Adrenal gland (tissue), 5 donors: ENCODE data around the gene CNFN.
A peak's percentile ranks its signal among the peaks of the same experiment; 100 is the strongest.

Experiments
- POLR2A ChIP-seq, 2 donors: fragments of 450-650 bp; IDR thresholded peaks; one replicate each; pipeline ENCODE4 v1.6.1; 2017; ENCODE audit warnings: antibody characterized with exemption in 2 of 2, mild to moderate bottlenecking in 2 of 2, moderate library complexity in 1 of 2
- TF ChIP-seq, protein P1 (sequence below), 6 experiments: fragments of 450-650 bp in 4 of 6; fragments of 200-600 bp in 2 of 6; sonication (generic) in 1 of 6; IDR thresholded peaks; 1 replicate in 5 of 6; 2 replicates in 1 of 6; pipeline versions ENCODE4 v1.5.1 to v1.8.0; 2016 to 2021; ENCODE audit warnings: antibody characterized with exemption in 6 of 6, mild to moderate bottlenecking in 2 of 6, moderate library complexity in 1 of 6
- donor health status: DM: no; HTN: no; CAD: no.

DNA sequence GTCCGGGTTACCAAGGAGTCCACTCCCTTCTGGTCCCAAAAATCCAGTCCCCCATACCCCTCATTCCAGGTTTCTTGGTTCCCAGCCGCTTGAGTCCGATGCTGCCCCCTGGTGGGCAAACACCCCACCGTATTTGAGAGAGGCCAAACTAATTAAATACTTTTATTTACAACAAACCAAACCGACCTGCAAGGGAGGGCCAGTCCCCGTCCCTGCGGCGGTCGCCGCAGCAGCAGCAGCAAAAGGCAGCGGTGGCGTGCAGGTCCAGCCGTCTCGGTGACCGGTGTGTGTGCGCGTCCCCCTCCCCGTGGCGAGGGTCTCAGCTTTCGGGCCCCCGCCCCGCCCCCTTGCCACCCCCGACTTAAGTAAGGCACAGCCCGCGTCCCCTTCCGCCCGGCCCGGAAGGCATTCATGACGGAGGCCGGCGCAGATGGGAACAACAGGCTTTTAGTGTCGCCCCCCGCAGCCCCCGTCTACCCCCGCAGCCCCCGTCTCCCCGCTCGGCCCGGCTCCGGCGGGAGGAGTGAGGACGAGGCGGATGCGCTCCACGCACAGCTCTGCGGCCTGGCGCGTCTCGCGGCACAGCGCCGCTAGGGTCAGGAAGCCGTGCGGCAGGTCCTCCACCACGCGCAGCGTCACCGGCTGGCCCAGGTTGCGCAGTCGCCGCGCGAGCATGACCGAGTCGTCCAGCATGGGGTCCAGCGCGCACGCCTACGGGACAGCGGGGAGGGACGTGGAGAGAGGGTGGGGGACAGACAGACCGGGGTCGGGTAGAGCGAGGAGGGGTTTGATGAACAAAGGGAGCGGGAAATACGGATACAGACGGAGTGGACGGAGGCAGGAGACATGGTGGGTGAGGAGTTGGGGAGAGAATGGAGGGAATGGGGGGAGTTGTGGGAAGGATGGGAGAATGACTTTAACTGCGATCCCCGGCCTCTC, 11.5 kb upstream of the CNFN start:
- TF ChIP-seq, protein P1, sequence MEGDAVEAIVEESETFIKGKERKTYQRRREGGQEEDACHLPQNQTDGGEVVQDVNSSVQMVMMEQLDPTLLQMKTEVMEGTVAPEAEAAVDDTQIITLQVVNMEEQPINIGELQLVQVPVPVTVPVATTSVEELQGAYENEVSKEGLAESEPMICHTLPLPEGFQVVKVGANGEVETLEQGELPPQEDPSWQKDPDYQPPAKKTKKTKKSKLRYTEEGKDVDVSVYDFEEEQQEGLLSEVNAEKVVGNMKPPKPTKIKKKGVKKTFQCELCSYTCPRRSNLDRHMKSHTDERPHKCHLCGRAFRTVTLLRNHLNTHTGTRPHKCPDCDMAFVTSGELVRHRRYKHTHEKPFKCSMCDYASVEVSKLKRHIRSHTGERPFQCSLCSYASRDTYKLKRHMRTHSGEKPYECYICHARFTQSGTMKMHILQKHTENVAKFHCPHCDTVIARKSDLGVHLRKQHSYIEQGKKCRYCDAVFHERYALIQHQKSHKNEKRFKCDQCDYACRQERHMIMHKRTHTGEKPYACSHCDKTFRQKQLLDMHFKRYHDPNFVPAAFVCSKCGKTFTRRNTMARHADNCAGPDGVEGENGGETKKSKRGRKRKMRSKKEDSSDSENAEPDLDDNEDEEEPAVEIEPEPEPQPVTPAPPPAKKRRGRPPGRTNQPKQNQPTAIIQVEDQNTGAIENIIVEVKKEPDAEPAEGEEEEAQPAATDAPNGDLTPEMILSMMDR (IDR thresholded peaks at IDR 0.05): peak; percentile 70 to 84 (median 76)
- TF ChIP-seq POLR2A (IDR thresholded peaks at IDR 0.05): peak; percentile 13 to 68
